Ishikawa (cell line): ENCODE data around the gene ALDH1A3.

Source experiments
- CEBPB ChIP-seq: IDR thresholded peaks from 2 replicates; pipeline ENCODE4 v1.6.1; 2012
- CREB1 ChIP-seq: IDR thresholded peaks from 2 replicates; pipeline ENCODE4 v1.6.1; 2012; ENCODE audit warnings: low read depth
- EGR1 ChIP-seq: IDR thresholded peaks from 2 replicates; pipeline ENCODE4 v1.6.1; 2012
- EP300 ChIP-seq: IDR thresholded peaks from 2 replicates; pipeline ENCODE4 v1.6.1; 2012; ENCODE audit warnings: borderline replicate concordance
- FOXM1 ChIP-seq: IDR thresholded peaks from 2 replicates; pipeline ENCODE4 v1.6.1; 2012; ENCODE audit warnings: low read depth, borderline replicate concordance
- NFIC ChIP-seq: IDR thresholded peaks from 2 replicates; pipeline ENCODE4 v1.6.1; 2012
- TAF1 ChIP-seq: IDR thresholded peaks from 2 replicates; pipeline ENCODE4 v1.6.1; 2012; ENCODE audit warnings: low read depth, mild to moderate bottlenecking
- TCF12 ChIP-seq: IDR thresholded peaks from 2 replicates; pipeline ENCODE4 v1.6.1; 2012; ENCODE audit warnings: low read depth
- TEAD4 ChIP-seq: IDR thresholded peaks from 2 replicates; pipeline ENCODE4 v1.6.1; 2012
- YY1 ChIP-seq: IDR thresholded peaks from 2 replicates; pipeline ENCODE4 v1.6.1; 2012; ENCODE audit warnings: low read depth
- ZBTB7A ChIP-seq: IDR thresholded peaks from 2 replicates; pipeline ENCODE4 v1.6.1; 2012; ENCODE audit warnings: low read depth
- TF ChIP-seq, protein P1 (sequence below): IDR thresholded peaks from 2 replicates; pipeline ENCODE4 v1.6.1; 2012
- TF ChIP-seq, protein P2 (sequence below): IDR thresholded peaks from 2 replicates; pipeline ENCODE4 v1.6.1; 2012
- TF ChIP-seq, protein P3 (sequence below): IDR thresholded peaks from 2 replicates; pipeline ENCODE4 v1.6.1; 2012; ENCODE audit warnings: low read depth, mild to moderate bottlenecking

Gene ALDH1A3

DNA sequence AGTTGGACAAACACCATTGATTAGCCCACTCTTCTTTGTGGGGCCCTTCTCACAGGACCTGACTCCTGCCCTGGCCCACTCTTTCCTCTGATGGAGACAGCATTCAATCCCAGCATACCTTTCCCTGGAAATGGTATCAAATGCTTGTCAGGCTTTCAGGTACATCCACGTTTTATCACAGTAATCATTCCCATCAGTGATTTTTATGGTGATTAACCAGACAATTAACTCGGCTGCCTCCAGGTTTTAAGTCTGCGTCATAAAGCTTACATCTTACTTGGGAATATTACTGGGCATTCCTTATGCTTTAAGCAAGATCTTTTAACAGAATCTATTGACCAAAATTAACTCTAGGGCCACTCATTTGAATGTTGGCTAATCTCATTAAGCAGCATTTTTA lies 72.9 kb downstream of the ALDH1A3 start:
- no peak for TF ChIP-seq EP300
- TF ChIP-seq, protein P1, sequence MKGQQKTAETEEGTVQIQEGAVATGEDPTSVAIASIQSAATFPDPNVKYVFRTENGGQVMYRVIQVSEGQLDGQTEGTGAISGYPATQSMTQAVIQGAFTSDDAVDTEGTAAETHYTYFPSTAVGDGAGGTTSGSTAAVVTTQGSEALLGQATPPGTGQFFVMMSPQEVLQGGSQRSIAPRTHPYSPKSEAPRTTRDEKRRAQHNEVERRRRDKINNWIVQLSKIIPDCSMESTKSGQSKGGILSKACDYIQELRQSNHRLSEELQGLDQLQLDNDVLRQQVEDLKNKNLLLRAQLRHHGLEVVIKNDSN: no peak
- no peak for TF ChIP-seq EGR1
- TF ChIP-seq TAF1: no peak
- TF ChIP-seq, protein P2, sequence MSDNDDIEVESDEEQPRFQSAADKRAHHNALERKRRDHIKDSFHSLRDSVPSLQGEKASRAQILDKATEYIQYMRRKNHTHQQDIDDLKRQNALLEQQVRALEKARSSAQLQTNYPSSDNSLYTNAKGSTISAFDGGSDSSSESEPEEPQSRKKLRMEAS: no peak
- TF ChIP-seq TEAD4: no peak

DNA sequence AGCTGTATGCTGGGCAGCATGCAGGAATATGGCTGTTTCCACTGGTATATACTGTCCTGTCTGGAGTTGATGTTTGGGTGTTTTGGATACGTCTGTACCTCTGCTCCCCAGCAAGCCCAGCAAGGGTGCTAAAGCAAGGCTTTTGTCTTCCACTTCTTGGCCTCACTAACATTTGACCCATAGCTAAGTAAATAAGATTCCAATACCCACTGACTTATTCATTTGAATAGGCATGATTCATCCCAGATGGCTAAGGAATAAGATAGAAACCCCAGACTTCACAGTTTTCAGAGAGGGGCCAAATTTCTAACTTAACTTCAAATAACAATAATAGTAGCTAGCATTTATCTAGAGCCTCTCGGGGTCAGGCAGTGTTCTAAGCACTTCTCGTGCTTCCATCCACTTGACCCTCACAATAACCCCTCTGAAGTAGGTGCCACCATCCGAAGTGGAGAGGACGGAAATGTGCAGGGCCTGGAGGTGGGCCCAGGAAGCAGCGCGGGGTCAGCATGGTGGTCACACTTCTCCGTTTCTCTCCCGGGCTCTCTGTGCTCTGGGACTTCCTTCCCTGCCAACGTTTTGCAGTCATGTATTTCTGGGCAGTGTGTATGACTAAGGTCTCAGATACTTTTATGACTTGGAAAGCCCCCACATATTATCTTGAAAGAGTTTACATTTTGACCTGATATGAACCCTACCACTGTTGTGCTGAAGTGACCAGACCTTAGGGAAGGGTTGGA lies 78.9 kb downstream of the ALDH1A3 start:
- TF ChIP-seq FOXM1: no peak
- no peak for TF ChIP-seq CEBPB
- TF ChIP-seq TEAD4: no peak
- no peak for TF ChIP-seq EP300
- no peak for TF ChIP-seq CREB1
- TF ChIP-seq, protein P2: no peak
- TF ChIP-seq ZBTB7A: no peak
- TF ChIP-seq NFIC: no peak
- TF ChIP-seq YY1: no peak
- TF ChIP-seq EGR1: no peak
- TF ChIP-seq, protein P1: no peak
- TF ChIP-seq, protein P3, sequence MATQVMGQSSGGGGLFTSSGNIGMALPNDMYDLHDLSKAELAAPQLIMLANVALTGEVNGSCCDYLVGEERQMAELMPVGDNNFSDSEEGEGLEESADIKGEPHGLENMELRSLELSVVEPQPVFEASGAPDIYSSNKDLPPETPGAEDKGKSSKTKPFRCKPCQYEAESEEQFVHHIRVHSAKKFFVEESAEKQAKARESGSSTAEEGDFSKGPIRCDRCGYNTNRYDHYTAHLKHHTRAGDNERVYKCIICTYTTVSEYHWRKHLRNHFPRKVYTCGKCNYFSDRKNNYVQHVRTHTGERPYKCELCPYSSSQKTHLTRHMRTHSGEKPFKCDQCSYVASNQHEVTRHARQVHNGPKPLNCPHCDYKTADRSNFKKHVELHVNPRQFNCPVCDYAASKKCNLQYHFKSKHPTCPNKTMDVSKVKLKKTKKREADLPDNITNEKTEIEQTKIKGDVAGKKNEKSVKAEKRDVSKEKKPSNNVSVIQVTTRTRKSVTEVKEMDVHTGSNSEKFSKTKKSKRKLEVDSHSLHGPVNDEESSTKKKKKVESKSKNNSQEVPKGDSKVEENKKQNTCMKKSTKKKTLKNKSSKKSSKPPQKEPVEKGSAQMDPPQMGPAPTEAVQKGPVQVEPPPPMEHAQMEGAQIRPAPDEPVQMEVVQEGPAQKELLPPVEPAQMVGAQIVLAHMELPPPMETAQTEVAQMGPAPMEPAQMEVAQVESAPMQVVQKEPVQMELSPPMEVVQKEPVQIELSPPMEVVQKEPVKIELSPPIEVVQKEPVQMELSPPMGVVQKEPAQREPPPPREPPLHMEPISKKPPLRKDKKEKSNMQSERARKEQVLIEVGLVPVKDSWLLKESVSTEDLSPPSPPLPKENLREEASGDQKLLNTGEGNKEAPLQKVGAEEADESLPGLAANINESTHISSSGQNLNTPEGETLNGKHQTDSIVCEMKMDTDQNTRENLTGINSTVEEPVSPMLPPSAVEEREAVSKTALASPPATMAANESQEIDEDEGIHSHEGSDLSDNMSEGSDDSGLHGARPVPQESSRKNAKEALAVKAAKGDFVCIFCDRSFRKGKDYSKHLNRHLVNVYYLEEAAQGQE: no peak
- no peak for TF ChIP-seq TCF12

DNA sequence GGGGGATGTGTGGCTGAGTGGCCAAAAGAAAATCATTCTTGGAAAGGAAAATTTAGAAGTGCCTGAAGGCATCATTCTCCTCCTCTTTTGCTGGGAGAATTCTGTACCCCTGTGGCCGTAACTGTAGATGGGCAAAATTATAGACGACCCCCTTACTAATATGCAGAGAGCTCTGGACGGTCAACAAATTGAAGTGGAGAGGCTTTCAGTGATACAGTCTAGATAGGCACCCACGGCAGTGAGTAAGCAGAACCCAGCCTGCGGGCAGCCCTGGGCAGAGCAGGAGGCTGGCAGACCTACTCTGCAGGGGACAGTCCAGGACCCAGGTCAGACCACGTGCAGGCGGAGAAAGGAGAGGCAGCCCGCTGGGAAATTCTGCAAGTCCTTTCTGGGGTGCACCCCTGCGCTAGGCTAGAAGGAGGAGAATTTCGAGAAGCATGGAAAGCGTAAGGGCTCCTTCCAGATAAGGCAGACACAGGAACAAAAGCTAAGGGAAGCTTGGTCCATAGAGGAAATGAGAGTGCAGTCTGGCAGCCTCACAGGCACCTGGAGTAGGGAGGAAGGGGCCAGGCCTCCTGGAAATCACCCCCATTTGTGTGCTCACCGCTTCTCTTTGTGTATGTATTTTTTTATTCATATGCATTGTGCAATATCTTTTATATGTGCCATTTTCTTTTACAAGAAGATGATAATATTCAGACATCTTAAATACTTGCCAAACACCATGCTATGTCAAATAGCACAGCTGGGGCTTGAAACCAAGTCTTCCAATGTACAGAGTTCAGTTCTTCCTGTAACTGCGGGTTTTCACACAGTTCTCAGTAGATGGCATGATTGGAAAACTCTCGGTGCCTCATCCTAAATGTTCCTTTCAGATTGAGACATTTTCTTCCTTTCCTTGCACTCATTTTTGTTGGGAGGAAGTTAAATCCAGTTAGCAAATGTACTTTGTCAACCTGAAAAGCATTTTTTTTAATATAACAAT lies 79.7 kb downstream of the ALDH1A3 start:
- TF ChIP-seq EP300 (no peak), TCF12 (no peak), ZBTB7A (no peak), CEBPB (no peak)
- TF ChIP-seq, protein P2: no peak
